GM23338 (cell line): ENCODE measurements around the gene ZHX3. TPM values are rescaled to one million over a fixed set of nuclear protein-coding genes. Genes with fewer than 3 reads are reported as not detected.

ENCODE experiments used
- ATAC-seq: fragments of 200-7000 bp; cut with Tn5 transposase; 3 replicates; pipeline ENCODE4 v1.9.1; 2020
- DNase-seq: peaks from one replicate; pipeline ENCODE4 v3.0.0-alpha.2; 2015; ENCODE audit warnings: low spot score
- H2AFZ ChIP-seq: fragments of 200-600 bp; sonication (generic); 2 replicates; pipeline ENCODE4 v1.8.0; 2016; ENCODE audit warnings: antibody characterized with exemption, mild to moderate bottlenecking, moderate library complexity
- H3F3A ChIP-seq: fragments of 200-600 bp; sonication (generic); replicated peaks from 2 replicates; pipeline ENCODE4 v1.8.0; 2017; ENCODE audit warnings: antibody characterized with exemption, mixed run types, low read depth
- H3K27ac ChIP-seq: fragments of 200-600 bp; sonication (generic); 2 replicates; pipeline ENCODE4 v1.6.1; 2016; ENCODE audit warnings: low read depth
- H3K27me3 ChIP-seq: fragments of 200-600 bp; sonication (generic); 2 replicates; pipeline ENCODE4 v1.8.0; 2016; ENCODE audit warnings: mild to moderate bottlenecking, mixed run types, moderate library complexity; ENCODE audit not compliant: insufficient read depth
- H3K36me3 ChIP-seq: fragments of 200-600 bp; sonication (generic); 2 replicates; pipeline ENCODE4 v1.8.0; 2016; ENCODE audit warnings: mild to moderate bottlenecking; ENCODE audit not compliant: insufficient read depth
- H3K4me1 ChIP-seq: fragments of 200-600 bp; sonication (generic); 2 replicates; pipeline ENCODE4 v1.8.0; 2016; ENCODE audit warnings: mild to moderate bottlenecking, moderate library complexity; ENCODE audit not compliant: insufficient read depth
- H3K4me2 ChIP-seq: fragments of 200-600 bp; sonication (generic); 2 replicates; pipeline ENCODE4 v1.7.1; 2017; ENCODE audit warnings: mixed run types
- H3K4me3 ChIP-seq: fragments of 200-600 bp; sonication (generic); 2 replicates; pipeline ENCODE4 v1.6.1; 2016; ENCODE audit warnings: mixed run types
- H3K79me2 ChIP-seq: fragments of 200-600 bp; sonication (generic); replicated peaks from 2 replicates; pipeline ENCODE4 v1.8.0; 2017; ENCODE audit warnings: mild to moderate bottlenecking; ENCODE audit not compliant: insufficient read depth
- H3K9me2 ChIP-seq: fragments of 200-600 bp; sonication (generic); 2 replicates; pipeline ENCODE4 v1.8.0; 2017; ENCODE audit not compliant: insufficient read depth
- H4K20me1 ChIP-seq: fragments of 200-600 bp; sonication (generic); replicated peaks from 2 replicates; pipeline ENCODE4 v1.8.0; 2017; ENCODE audit warnings: mild to moderate bottlenecking; ENCODE audit not compliant: insufficient read depth
- H3K27ac Mint-ChIP-seq: 2 replicates; pipeline ENCODE4 v1.8.0; 2020; ENCODE audit warnings: inconsistent platforms, mild to moderate bottlenecking, moderate library complexity, mixed read lengths
- H3K27me3 Mint-ChIP-seq: 3 replicates; pipeline ENCODE4 v1.8.0; 2022; ENCODE audit warnings: low read depth, mild to moderate bottlenecking, moderate library complexity, mixed read lengths, inconsistent platforms; ENCODE audit not compliant: insufficient read depth, poor library complexity
- H3K36me3 Mint-ChIP-seq: 3 replicates; pipeline ENCODE4 v1.8.0; 2021; ENCODE audit warnings: low read depth, mild to moderate bottlenecking, inconsistent platforms, moderate library complexity, mixed read lengths
- H3K4me1 Mint-ChIP-seq: 3 replicates; pipeline ENCODE4 v1.8.0; 2020; ENCODE audit warnings: mild to moderate bottlenecking, inconsistent platforms, mixed read lengths
- H3K4me3 Mint-ChIP-seq: 3 replicates; pipeline ENCODE4 v1.8.0; 2021; ENCODE audit warnings: moderate library complexity, mild to moderate bottlenecking, inconsistent platforms, mixed read lengths
- H3K9me3 Mint-ChIP-seq: 3 replicates; pipeline ENCODE4 v1.8.0; 2020; ENCODE audit warnings: moderate library complexity, mild to moderate bottlenecking, inconsistent platforms, mixed read lengths
- CREB1 ChIP-seq: fragments of 250-450 bp; sonication (Bioruptor Pico); IDR thresholded peaks from 2 replicates; pipeline ENCODE4 v1.5.0; 2020; ENCODE audit warnings: low read depth, mild to moderate bottlenecking, moderate library complexity
- JUNB ChIP-seq: IDR thresholded peaks from one replicate; pipeline ENCODE4 v1.6.1; 2016; ENCODE audit warnings: antibody characterized with exemption; ENCODE audit not compliant: unreplicated experiment
- POLR2AphosphoS5 ChIP-seq: IDR thresholded peaks from 2 replicates; pipeline ENCODE4 v1.6.1; 2016; ENCODE audit warnings: antibody characterized with exemption, low read depth
- ZNF114 ChIP-seq: fragments of 250-450 bp; sonication (Bioruptor Pico); IDR thresholded peaks from 2 replicates; pipeline ENCODE4 v1.5.0; 2020; ENCODE audit warnings: mild to moderate bottlenecking, moderate library complexity
- ZNF331 ChIP-seq: fragments of 250-450 bp; sonication (Bioruptor Pico); IDR thresholded peaks from 2 replicates; pipeline ENCODE4 v1.5.0; 2020; ENCODE audit warnings: low read depth, mild to moderate bottlenecking, moderate library complexity
- ZNF462 ChIP-seq: fragments of 250-450 bp; sonication (Bioruptor Pico); IDR thresholded peaks from 2 replicates; pipeline ENCODE4 v1.5.0; 2020; ENCODE audit warnings: mild to moderate bottlenecking, moderate library complexity
- polyA plus RNA-seq: library from polyadenylated mRNA; unstranded; fragments of >200 nt; fragmentation: Nextera tagmentation; extraction: Ambion mirVana; gene quantifications from 2 replicates; pipeline ENCODE4 v1.2.1, GENCODE V29; 2016
- total RNA-seq: library from RNA; depleted of rRNA; stranded (reverse); fragments of >200 nt; shearing (Covaris generic); gene quantifications from 2 replicates; pipeline ENCODE4 v1.2.3, GENCODE V29; 2014
- TF ChIP-seq, protein P1 (sequence below), 2 experiments: fragments of 200-600 bp in 1 of 2; sonication (generic) in 1 of 2; conservative IDR thresholded peaks; 2 replicates each; pipeline versions ENCODE4 v1.5.1 to v1.6.1; 2016 to 2017; ENCODE audit warnings: antibody characterized with exemption in 2 of 2, low read depth in 2 of 2, mild to moderate bottlenecking in 2 of 2, moderate library complexity in 1 of 2
- TF ChIP-seq, protein P2 (sequence below): IDR thresholded peaks from 2 replicates; pipeline ENCODE4 v1.6.1; 2016; ENCODE audit warnings: antibody characterized with exemption

Gene ZHX3
- total and polyA plus RNA-seq, 2 experiments from 2014 or later = 1.7 to 2.8 TPM

- TF ChIP-seq ZNF462 (CRISPR knock-in tag) = no peak
- TF ChIP-seq CREB1 (CRISPR knock-in tag) = no peak
- TF ChIP-seq, protein P1, sequence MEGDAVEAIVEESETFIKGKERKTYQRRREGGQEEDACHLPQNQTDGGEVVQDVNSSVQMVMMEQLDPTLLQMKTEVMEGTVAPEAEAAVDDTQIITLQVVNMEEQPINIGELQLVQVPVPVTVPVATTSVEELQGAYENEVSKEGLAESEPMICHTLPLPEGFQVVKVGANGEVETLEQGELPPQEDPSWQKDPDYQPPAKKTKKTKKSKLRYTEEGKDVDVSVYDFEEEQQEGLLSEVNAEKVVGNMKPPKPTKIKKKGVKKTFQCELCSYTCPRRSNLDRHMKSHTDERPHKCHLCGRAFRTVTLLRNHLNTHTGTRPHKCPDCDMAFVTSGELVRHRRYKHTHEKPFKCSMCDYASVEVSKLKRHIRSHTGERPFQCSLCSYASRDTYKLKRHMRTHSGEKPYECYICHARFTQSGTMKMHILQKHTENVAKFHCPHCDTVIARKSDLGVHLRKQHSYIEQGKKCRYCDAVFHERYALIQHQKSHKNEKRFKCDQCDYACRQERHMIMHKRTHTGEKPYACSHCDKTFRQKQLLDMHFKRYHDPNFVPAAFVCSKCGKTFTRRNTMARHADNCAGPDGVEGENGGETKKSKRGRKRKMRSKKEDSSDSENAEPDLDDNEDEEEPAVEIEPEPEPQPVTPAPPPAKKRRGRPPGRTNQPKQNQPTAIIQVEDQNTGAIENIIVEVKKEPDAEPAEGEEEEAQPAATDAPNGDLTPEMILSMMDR (conservative IDR thresholded peaks at IDR 0.05; ENCODE audit: low read depth in 2 of 2) = no peak
Measured at GRCh38 chr20:41307021-41307420, 10.5 kb downstream of the ZHX3 start (continued).

DNA sequence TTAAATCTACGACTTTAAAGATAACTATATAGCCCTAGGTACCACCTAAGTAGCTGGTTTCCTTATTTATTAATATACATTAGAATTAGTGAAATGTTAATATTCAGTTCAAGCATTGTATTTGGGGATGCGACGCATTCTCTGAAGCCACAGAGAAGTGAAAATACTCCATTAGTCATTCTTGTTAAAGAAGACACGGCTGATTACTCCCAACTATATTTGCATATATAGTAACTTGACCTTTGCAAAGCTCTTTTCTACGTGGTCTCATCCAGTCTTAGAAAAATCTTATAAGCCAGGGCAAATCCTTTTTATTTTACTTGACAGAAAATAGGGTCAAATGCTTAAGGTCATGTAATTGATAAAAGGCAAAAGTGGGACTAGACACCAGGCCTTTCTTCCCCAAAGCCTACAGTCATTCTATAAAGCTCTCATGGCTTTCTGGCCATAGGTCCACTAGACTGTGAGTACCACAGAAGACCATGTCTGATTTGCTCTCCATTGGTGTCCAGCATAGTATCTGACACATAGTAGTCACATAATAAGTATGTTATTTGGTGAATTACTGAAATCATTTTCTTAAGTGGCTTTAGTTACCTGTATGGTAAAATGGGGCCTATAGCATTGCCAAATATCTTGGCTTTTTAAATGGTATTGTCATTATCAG is 11.3 kb downstream of the ZHX3 start:
- Histone ChIP-seq H2AFZ (no peak overlapping the region), H3K4me2 (no peak overlapping the region), H3F3A (no peaks in the 10 kb centered on the region), H4K20me1 (no peaks in the 10 kb centered on the region), H3K36me3 (no peaks in the 10 kb centered on the region), H3K4me1 (peaks cover 7% of the 10 kb centered on the region; the same call in 1 of the 2 replicates), H3K79me2 (0 out of 2 replicates have a peak, but pooled peaks cover 4% of the 10 kb centered on the region), H3K27ac (no peak overlapping the region), H3K27me3 (no peaks in the 10 kb centered on the region), H3K4me3 (no peak overlapping the region), H3K9me2 (peaks cover 6% of the 10 kb centered on the region; the same call in 1 of the 2 replicates)
- Mint-ChIP-seq H3K27ac (no peak overlapping the region), H3K4me1 (peaks cover 17% of the 10 kb centered on the region; the same call in 2 of the 3 replicates), H3K4me3 (no peak overlapping the region), H3K9me3 (no peaks in the 10 kb centered on the region), H3K27me3 (no peaks in the 10 kb centered on the region), H3K36me3 (no peaks in the 10 kb centered on the region)
- DNase-seq (no peak), ATAC-seq (no peak)
- TF ChIP-seq POLR2AphosphoS5 (no peak), ZNF331 (no peak), CREB1 (CRISPR knock-in tag) (no peak), JUNB (no peak), ZNF114 (no peak)
- TF ChIP-seq, protein P1 (conservative IDR thresholded peaks at IDR 0.05; ENCODE audit: low read depth in 2 of 2) = no peak
- TF ChIP-seq, protein P2, sequence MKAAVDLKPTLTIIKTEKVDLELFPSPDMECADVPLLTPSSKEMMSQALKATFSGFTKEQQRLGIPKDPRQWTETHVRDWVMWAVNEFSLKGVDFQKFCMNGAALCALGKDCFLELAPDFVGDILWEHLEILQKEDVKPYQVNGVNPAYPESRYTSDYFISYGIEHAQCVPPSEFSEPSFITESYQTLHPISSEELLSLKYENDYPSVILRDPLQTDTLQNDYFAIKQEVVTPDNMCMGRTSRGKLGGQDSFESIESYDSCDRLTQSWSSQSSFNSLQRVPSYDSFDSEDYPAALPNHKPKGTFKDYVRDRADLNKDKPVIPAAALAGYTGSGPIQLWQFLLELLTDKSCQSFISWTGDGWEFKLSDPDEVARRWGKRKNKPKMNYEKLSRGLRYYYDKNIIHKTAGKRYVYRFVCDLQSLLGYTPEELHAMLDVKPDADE = no peak
